ENCODE data around the gene ING4.

Gene ING4

DNA sequence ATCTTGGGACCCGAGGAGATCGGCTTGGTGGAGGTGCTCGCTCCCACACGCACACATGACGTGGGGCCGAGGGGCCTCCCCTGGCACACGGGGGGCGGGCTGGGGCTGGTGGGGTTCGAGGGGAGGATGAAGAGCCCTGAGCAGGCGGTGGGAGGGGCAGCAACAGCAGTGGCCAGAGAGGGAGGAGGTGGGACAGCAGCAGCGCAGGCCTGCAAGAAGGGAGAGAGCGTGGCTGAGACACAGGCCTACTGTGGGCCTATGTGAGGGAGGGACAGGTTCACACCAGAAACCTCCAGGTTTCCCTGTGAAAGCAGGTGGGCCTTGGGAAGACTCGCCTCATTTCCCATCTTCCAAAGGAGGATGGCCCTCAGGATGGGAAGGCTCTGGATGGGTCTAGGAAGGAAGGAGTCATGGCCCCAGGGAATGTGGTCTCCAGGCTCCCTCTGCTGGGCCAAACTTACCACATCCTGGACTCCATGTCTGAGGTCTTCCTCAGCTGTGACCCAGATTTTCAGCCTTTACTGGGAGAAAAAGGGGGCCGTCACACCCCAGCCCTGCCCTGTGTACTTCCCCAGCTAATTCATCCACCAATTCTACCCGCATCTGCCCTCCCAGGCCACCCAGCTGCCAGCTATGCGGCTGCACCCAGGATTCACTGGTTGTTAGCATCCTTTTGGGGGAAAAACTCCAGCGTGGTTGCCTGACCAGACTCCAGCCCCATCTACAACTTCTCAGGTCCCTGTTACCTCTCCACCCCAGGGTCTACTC, 34.8 kb upstream of the ING4 start:
- Histone ChIP-seq H3K27me3 (ENCODE audit: insufficient read depth, poor library complexity, severe bottlenecking) (peaks cover 9% of the 10 kb centered on the region), H3K9me3 (ENCODE audit: severe bottlenecking) (no peaks in the 10 kb centered on the region), H3K4me3 (ENCODE audit: severe bottlenecking) (no peak overlapping the region), H3K4me1 (ENCODE audit: insufficient read depth, poor library complexity, severe bottlenecking) (no peaks in the 10 kb centered on the region), H3K36me3 (ENCODE audit: low read depth) (no peaks in the 10 kb centered on the region), H3K27ac (ENCODE audit: poor library complexity, severe bottlenecking) (no peak overlapping the region)
- DNase-seq (ENCODE audit: low spot score): no peak
- TF ChIP-seq, protein P1, sequence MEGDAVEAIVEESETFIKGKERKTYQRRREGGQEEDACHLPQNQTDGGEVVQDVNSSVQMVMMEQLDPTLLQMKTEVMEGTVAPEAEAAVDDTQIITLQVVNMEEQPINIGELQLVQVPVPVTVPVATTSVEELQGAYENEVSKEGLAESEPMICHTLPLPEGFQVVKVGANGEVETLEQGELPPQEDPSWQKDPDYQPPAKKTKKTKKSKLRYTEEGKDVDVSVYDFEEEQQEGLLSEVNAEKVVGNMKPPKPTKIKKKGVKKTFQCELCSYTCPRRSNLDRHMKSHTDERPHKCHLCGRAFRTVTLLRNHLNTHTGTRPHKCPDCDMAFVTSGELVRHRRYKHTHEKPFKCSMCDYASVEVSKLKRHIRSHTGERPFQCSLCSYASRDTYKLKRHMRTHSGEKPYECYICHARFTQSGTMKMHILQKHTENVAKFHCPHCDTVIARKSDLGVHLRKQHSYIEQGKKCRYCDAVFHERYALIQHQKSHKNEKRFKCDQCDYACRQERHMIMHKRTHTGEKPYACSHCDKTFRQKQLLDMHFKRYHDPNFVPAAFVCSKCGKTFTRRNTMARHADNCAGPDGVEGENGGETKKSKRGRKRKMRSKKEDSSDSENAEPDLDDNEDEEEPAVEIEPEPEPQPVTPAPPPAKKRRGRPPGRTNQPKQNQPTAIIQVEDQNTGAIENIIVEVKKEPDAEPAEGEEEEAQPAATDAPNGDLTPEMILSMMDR (IDR thresholded peaks at IDR 0.05; ENCODE audit: poor library complexity, severe bottlenecking): peak; percentile 52
- peak; percentile 79 for ATAC-seq (ENCODE audit: low read depth)

DNA sequence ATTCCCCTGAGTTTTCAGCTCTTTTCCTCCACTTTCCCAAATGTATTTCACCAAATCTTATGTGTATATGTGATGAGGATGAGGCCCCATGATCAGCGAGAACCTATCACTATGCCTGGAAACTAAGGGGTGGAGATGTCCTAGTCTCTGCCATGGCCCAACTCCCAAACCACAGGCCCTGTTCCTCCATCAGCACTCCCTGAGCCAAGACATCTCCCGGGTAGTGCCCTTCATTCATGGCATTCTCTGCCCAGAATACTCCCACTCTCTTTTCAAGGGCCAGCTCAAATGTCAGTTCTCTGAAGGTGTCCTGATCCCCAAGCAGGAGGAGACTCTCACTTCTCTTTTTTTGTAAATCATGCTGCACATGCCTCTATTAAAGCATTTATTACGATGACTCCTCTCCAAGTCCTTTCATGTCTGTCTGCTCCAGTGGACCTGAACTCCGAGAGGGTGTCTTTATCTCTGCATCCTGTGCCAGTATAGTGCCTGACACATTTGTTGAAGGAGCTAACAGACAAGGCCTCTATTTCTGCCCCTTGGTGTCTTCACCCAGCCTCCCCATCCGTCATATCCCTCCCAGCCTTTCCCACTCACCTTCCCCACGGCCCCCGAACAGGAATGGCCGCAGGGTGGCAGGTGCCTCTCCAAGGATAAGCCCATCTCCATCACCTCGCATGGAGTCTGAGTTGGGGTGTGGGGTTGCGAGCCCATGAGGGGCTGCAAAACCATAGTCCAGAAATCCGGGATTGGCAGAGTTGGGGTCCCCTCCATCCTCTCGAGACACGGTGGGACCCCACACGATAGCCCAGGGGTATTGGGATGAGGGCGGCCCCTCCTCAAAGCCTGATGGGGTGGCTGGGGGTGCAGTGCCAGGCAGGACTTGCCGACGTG, 34.0 kb upstream of the ING4 start:
- Histone ChIP-seq H3K4me3 (ENCODE audit: severe bottlenecking) (no peak overlapping the region), H3K27ac (ENCODE audit: poor library complexity, severe bottlenecking) (no peak overlapping the region), H3K4me1 (ENCODE audit: insufficient read depth, poor library complexity, severe bottlenecking) (no peaks in the 10 kb centered on the region), H3K36me3 (ENCODE audit: low read depth) (no peaks in the 10 kb centered on the region), H3K9me3 (ENCODE audit: severe bottlenecking) (no peaks in the 10 kb centered on the region), H3K27me3 (ENCODE audit: insufficient read depth, poor library complexity, severe bottlenecking) (peaks cover 9% of the 10 kb centered on the region)
- DNase-seq (ENCODE audit: low spot score) (no peak), ATAC-seq (ENCODE audit: low read depth) (no peak)
- TF ChIP-seq, protein P1 (IDR thresholded peaks at IDR 0.05; ENCODE audit: poor library complexity, severe bottlenecking): no peak

DNA sequence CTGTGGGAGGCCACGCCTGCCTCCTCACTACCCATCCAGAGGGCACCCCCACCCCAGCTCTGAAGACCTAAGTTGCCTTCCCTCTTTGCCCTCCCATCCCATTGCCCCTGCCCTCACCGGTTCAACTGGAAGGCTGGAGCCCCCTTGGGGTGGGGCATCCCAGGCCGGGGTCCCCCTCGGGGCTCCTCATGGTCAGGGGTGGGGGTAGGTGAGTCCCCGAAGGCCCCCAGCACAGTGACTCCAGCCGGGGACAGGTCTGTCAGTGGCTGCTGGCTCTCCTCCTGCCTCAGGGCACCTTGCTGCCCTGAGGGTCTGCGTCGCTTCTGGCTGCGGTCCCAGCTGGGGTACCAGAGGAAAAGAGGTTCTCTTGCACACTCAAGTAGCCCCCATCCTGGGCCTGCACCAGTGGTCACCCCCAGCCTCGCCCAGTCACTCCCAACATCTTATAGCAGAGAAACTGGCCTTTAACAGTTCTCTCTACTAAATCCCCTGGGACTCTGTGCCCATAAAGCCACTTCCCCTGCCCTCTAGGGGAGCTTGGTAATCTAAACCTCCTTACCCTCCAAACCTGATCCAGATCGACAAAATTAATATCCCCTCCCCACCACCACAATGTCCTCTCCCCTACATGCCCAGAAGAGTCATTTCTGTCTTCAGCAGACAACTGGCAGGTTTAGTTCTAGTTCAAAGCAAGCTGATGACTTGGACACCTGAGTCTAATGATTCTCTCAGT, 32.6 kb upstream of the ING4 start:
- H3K36me3 ChIP-seq (ENCODE audit: low read depth): no peaks in the 10 kb centered on the region
- ATAC-seq (ENCODE audit: low read depth) (no peak), DNase-seq (ENCODE audit: low spot score) (no peak)
- no peaks in the 10 kb centered on the region for H3K9me3 ChIP-seq (ENCODE audit: severe bottlenecking)
- no peak overlapping the region for H3K27ac ChIP-seq (ENCODE audit: poor library complexity, severe bottlenecking)
- TF ChIP-seq, protein P1 (IDR thresholded peaks at IDR 0.05; ENCODE audit: poor library complexity, severe bottlenecking): no peak
- no peak overlapping the region for H3K4me3 ChIP-seq (ENCODE audit: severe bottlenecking)
- H3K27me3 ChIP-seq (ENCODE audit: insufficient read depth, poor library complexity, severe bottlenecking): peaks cover 9% of the 10 kb centered on the region
- H3K4me1 ChIP-seq (ENCODE audit: insufficient read depth, poor library complexity, severe bottlenecking): peaks cover 3% of the 10 kb centered on the region

DNA sequence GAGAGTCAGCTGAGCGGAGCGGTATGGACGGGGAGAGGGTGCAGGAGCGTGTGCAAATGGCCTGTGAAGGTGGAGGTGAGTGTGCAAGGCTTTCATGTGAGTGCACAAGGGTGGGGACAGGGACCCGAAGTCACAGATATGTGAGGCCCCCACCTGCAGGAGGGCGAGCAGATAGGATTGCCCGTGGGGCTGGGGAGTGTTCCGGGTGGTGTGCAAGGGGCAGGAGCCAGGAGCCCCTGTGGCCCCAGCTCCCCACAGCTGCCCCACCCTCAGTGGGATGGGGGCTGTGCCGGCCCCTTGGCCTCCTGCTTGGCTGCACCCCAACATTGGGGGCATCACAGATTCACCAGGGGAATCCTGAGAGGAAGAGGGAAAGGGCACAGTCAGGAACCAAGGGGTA, 31.8 kb upstream of the ING4 start:
- ATAC-seq (ENCODE audit: low read depth): no peak
- H3K27me3 ChIP-seq (ENCODE audit: insufficient read depth, poor library complexity, severe bottlenecking): peaks cover 4% of the 10 kb centered on the region
- H3K4me3 ChIP-seq (ENCODE audit: severe bottlenecking): no peak overlapping the region
- no peaks in the 10 kb centered on the region for H3K9me3 ChIP-seq (ENCODE audit: severe bottlenecking)
- TF ChIP-seq, protein P1 (IDR thresholded peaks at IDR 0.05; ENCODE audit: poor library complexity, severe bottlenecking): no peak
- no peak overlapping the region for H3K27ac ChIP-seq (ENCODE audit: poor library complexity, severe bottlenecking)
- DNase-seq (ENCODE audit: low spot score): no peak
- H3K4me1 ChIP-seq (ENCODE audit: insufficient read depth, poor library complexity, severe bottlenecking): peaks cover 6% of the 10 kb centered on the region
- no peaks in the 10 kb centered on the region for H3K36me3 ChIP-seq (ENCODE audit: low read depth)

All from RWPE2 (cell line).